Stimulated activated CD8-positive, alpha-beta memory T cell treated with anti-CD3 and anti-CD28 coated beads, Interleukin-7, amount 100 ng/mL, for 24 hours (primary cell): ENCODE results near the gene ARHGDIA.
A peak's percentile ranks its signal among the peaks of the same experiment; 100 is the strongest.

Experiments
- DNase-seq: peaks from one replicate; pipeline ENCODE4 v3.0.0-alpha.2; 2020; ENCODE audit warnings: low read depth

ARHGDIA gene

GRCh38 chr17:81863833-81864768, 7.0 kb downstream of the ARHGDIA start:
- DNase-seq: no peak

- DNase-seq: no peak
Observed at GRCh38 chr17:81863123-81863675, 7.9 kb downstream of the ARHGDIA start.

- DNase-seq: peak; percentile 98
Observed at GRCh38 chr17:81860756-81861568, 10.2 kb downstream of the ARHGDIA start.

GRCh38 chr17:81859906-81860755, 11.0 kb downstream of the ARHGDIA start, which contains the start of gene P4HB:
TSS of gene P4HB (minus strand) at chr17:81860535. CDS start at chr17:81860471, 64 bp downstream.
- peak; percentile 95 for DNase-seq

- no peak for DNase-seq
Observed at GRCh38 chr17:81858967-81859905, 11.9 kb downstream of the ARHGDIA start.

GRCh38 chr17:81858170-81858966, 12.8 kb downstream of the ARHGDIA start:
- no peak for DNase-seq

- DNase-seq: no peak
Observed at GRCh38 chr17:81854974-81855774, 16.0 kb downstream of the ARHGDIA start.

- DNase-seq: no peak
Observed at GRCh38 chr17:81852237-81852636, 18.9 kb downstream of the ARHGDIA start.

GRCh38 chr17:81851423-81851822, 19.7 kb downstream of the ARHGDIA start:
- DNase-seq: no peak

GRCh38 chr17:81849457-81849856, 21.7 kb downstream of the ARHGDIA start:
- DNase-seq: no peak

GRCh38 chr17:81846743-81847689, 24.1 kb downstream of the ARHGDIA start:
- no peak for DNase-seq

GRCh38 chr17:81845881-81846742, 25.0 kb downstream of the ARHGDIA start:
- DNase-seq: no peak

GRCh38 chr17:81845361-81845760, 25.8 kb downstream of the ARHGDIA start:
- no peak for DNase-seq

- no peak for DNase-seq
Observed at GRCh38 chr17:81844887-81845286, 26.2 kb downstream of the ARHGDIA start.

GRCh38 chr17:81844327-81844851, 26.7 kb downstream of the ARHGDIA start:
- no peak for DNase-seq

- DNase-seq: no peak
Observed at GRCh38 chr17:81843713-81844326, 27.3 kb downstream of the ARHGDIA start.
